Prostate gland (tissue), 2 donors: ENCODE measurements around the gene FTSJ3. TPM values are rescaled to one million over a fixed set of nuclear protein-coding genes. Genes with fewer than 3 reads are reported as not detected.

ENCODE experiments used
- DNase-seq: peaks from one replicate; pipeline ENCODE4 v3.0.0-alpha.2; 2019; ENCODE audit warnings: low spot score
- H3K27ac ChIP-seq, 2 donors: fragments of 200-600 bp; sonication (generic); 2 replicates each; pipeline ENCODE4 v1.5.1; 2017 to 2019
- H3K27me3 ChIP-seq: fragments of 200-600 bp; sonication (generic); replicated peaks from 2 replicates; pipeline ENCODE4 v1.5.1; 2019; ENCODE audit not compliant: insufficient read depth
- H3K36me3 ChIP-seq, 2 donors: fragments of 200-600 bp; sonication (generic); 1 replicate in 1 of 2; 2 replicates in 1 of 2; pipeline versions ENCODE4 v1.5.1 to v1.8.1; 2017 to 2019
- H3K4me1 ChIP-seq: fragments of 200-600 bp; sonication (generic); replicated peaks from 2 replicates; pipeline ENCODE4 v1.5.1; 2019
- H3K4me3 ChIP-seq, 2 donors: fragments of 200-600 bp; sonication (generic); 2 replicates each; pipeline ENCODE4 v1.5.1; 2017 to 2019
- H3K9me3 ChIP-seq: fragments of 200-600 bp; sonication (generic); 2 replicates; pipeline ENCODE4 v1.5.1; 2017
- POLR2A ChIP-seq: fragments of 450-650 bp; IDR thresholded peaks from one replicate; pipeline ENCODE4 v1.6.1; 2016; ENCODE audit warnings: antibody characterized with exemption, mild to moderate bottlenecking
- POLR2AphosphoS5 ChIP-seq: sonication (generic); formaldehyde crosslinking; IDR thresholded peaks from one replicate; pipeline ENCODE4 v1.6.1; 2017; ENCODE audit warnings: antibody characterized with exemption
- WGBS: methylation state at CpG from one replicate; pipeline ENCODE4 v1.1.5; 2018; 5-methylcytosine and 5-hydroxymethylcytosine counted together
- intact Hi-C: fragments of 100-400 bp; cut with DNase I; formaldehyde crosslinking; loops from one replicate; pipeline ENCODE4 v1.14.2; 2022
- total RNA-seq, 2 donors: library from RNA; depleted of rRNA; stranded (reverse); fragments of >200 nt; gene quantifications; one replicate each; pipeline ENCODE4 v1.1.0, GENCODE V29; 2016
- TF ChIP-seq, protein P1 (sequence below), 4 experiments: fragments of 200-600 bp in 2 of 4; fragments of 450-650 bp in 2 of 4; sonication (generic) in 2 of 4; IDR thresholded peaks; 1 replicate in 3 of 4; 2 replicates in 1 of 4; pipeline ENCODE4 v1.5.1; 2016 to 2019; ENCODE audit warnings: antibody characterized with exemption in 4 of 4, mild to moderate bottlenecking in 2 of 4, moderate library complexity in 2 of 4

FTSJ3 gene
- total RNA-seq, 2 donors from 2014 or later, result 29.4 to 46.6 TPM

DNA sequence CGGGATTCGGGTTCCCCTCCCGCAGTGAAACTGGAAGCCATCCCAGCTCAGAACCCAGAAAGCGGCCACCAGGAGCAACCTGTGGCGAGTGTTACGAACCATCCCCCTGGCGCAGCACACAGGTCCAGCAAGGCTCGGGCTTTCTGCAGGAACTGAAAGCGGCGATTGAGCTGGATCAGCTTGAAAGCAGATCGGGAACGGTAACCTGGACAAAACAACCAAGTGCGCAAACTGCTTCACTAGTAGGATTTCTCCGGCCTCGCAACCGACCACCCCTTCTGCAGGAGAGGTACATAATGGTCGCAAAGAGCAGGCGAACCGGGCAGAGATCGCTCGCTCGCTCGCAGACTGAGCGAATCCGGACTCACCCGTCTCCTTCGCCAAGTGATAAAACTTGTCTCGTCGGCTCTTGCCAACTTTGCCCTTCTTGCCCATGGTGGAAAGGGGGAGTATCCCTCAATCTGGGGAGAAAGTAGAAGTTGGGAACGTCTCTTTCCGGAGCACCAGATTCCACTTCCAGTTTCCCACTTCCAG is 928 bp downstream of the FTSJ3 start:
- H3K9me3 ChIP-seq, result no peaks in the 10 kb centered on the region
- under 1% methylated on average over 31 of the region's 31 CpGs for WGBS

DNA sequence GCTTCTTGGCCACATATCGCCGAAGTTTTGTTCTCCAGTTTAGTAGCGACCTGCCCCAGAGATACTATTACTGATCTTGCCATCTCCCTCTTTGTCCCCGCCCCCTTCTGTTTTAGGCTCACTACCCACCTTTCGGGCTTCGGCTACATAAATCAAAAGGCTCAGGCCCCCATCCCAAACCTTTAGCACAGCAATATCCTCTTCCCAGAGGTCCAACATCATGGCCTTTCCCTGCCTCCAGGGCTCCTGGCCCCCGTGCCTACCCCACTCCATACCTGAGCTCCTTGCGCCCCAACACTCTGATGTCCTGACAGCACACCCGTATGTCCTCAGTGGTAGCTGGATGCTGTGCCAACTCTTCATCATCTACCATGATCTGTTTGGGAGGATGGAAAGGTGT is 3.1 kb downstream of the FTSJ3 start:
- Histone ChIP-seq H3K36me3 (peaks cover 23 to 45% of the 10 kb centered on the region in 2 donors), H3K27ac (no peak overlapping the region), H3K4me1 (peaks cover 5% of the 10 kb centered on the region), H3K4me3 (no peak overlapping the region), H3K27me3 (no peaks in the 10 kb centered on the region), H3K9me3 (no peaks in the 10 kb centered on the region)
- intact Hi-C loops, result no loop called here
- WGBS, result 94% methylated on average over 9 of the region's 9 CpGs
- no peak for DNase-seq
- TF ChIP-seq POLR2AphosphoS5 (no peak), POLR2A (no peak)
- TF ChIP-seq, protein P1, sequence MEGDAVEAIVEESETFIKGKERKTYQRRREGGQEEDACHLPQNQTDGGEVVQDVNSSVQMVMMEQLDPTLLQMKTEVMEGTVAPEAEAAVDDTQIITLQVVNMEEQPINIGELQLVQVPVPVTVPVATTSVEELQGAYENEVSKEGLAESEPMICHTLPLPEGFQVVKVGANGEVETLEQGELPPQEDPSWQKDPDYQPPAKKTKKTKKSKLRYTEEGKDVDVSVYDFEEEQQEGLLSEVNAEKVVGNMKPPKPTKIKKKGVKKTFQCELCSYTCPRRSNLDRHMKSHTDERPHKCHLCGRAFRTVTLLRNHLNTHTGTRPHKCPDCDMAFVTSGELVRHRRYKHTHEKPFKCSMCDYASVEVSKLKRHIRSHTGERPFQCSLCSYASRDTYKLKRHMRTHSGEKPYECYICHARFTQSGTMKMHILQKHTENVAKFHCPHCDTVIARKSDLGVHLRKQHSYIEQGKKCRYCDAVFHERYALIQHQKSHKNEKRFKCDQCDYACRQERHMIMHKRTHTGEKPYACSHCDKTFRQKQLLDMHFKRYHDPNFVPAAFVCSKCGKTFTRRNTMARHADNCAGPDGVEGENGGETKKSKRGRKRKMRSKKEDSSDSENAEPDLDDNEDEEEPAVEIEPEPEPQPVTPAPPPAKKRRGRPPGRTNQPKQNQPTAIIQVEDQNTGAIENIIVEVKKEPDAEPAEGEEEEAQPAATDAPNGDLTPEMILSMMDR (IDR thresholded peaks at IDR 0.05), result no peak

More for the DNA sequence above, 928 bp downstream of the FTSJ3 start:
- intact Hi-C loops, result loop anchor here (5.0 kb wide), 1 partner anchor 54 kb away; the partner anchor contains the start of genes CCDC47 and DDX42
- H3K4me3 ChIP-seq, result peak overlapping the region; percentile 60 to 73
- peak overlapping the region; percentile 89 to 90 for H3K27ac ChIP-seq
- peaks cover 25 to 52% of the 10 kb centered on the region in 2 donors for H3K36me3 ChIP-seq
- peak; percentile 23 for DNase-seq
- H3K4me1 ChIP-seq, result peaks cover 5% of the 10 kb centered on the region
- H3K27me3 ChIP-seq, result no peaks in the 10 kb centered on the region
- TF ChIP-seq POLR2AphosphoS5 (no peak), POLR2A (no peak)
- TF ChIP-seq, protein P1 (IDR thresholded peaks at IDR 0.05), result no peak

DNA sequence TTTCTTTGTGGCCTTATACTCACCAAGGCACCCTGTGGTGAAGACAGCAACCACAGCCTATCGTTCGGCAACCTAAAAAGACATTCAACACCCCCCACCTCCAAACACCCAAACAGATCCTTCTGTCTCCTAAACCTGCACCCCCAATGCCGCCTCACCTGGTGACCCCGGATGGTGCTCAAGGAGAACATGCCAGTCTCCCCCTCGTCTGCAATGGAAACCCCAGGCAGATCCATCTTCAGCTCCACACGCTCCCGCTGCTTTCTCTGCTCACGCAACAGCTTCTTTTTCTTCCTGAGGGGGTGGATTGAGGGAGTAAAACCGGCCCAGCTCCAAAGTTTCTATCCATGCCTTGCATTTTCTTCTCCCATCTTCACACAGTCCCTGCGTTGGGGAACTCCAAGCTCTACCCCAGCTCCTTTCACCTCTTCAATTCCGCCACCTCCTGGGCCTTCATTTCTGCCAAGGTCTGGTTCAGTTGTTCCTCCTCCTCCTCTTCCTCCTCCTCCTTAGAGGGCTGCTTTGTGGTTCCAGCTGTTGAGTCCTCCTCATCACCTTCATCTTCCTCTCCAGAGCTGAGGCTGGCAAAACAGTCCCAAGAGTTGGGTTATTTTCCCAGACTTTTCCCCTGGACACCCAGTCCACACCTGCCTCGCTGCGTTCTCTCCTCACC is 3.7 kb downstream of the FTSJ3 start:
- Histone ChIP-seq H3K27ac (no peak overlapping the region), H3K9me3 (no peaks in the 10 kb centered on the region), H3K4me3 (no peak overlapping the region), H3K27me3 (no peaks in the 10 kb centered on the region), H3K36me3 (peaks cover 23 to 45% of the 10 kb centered on the region in 2 donors), H3K4me1 (peaks cover 4% of the 10 kb centered on the region)
- intact Hi-C loops, result no loop called here
- TF ChIP-seq POLR2AphosphoS5, result no peak
- TF ChIP-seq, protein P1 (IDR thresholded peaks at IDR 0.05), result no peak
- no peak for TF ChIP-seq POLR2A
- 95% methylated on average over 13 of the region's 13 CpGs for WGBS
- DNase-seq, result no peak

DNA sequence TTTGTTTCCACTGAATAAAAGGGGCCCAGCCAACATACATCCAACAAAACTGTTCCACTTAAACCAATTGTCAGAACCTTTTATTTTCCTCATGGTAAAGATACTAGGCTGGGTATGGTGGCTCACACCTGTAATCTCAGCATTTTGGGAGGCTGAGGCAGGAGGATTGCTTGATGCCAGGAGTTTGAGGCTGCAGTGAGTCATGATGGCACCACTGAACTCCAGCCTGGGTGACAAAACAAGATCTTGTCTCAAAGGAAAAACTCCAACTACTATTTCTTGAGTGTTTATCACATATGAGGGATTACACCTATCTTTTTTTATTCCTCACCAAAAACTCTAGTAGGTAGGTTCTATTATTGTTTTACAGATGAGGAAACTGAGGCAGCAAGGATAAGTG is 4.9 kb downstream of the FTSJ3 start:
- peaks cover 27 to 55% of the 10 kb centered on the region in 2 donors for H3K36me3 ChIP-seq
- DNase-seq, result no peak
- intact Hi-C loops, result no loop called here
- no peaks in the 10 kb centered on the region for H3K27me3 ChIP-seq
- no peaks in the 10 kb centered on the region for H3K4me1 ChIP-seq
- H3K9me3 ChIP-seq, result no peaks in the 10 kb centered on the region
- TF ChIP-seq, protein P1 (IDR thresholded peaks at IDR 0.05), result no peak
- TF ChIP-seq POLR2A (no peak), POLR2AphosphoS5 (no peak)
- no peak overlapping the region for H3K4me3 ChIP-seq
- no peak overlapping the region for H3K27ac ChIP-seq

DNA sequence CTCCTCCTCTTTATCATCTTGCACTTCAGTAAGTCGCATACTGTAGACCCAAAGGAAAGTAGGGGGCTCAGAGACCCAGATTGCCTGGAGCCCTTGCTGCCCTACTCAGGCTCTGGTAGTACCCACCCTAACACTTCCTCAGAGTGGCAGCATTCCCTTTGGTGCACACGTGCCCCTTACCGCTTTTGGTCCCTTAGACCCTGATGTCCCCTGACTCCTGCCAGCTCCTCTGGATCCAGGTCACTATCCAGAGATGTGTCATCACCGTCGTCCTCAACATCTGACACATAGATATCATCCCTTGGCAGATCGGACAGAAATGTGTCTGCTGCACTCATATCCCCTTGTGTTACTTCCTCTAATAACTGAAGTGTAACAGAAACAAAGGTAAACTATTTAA is 5.7 kb downstream of the FTSJ3 start:
- intact Hi-C loops, result no loop called here
- Histone ChIP-seq H3K36me3 (peaks cover 32 to 63% of the 10 kb centered on the region in 2 donors), H3K27ac (no peak overlapping the region), H3K9me3 (no peaks in the 10 kb centered on the region), H3K27me3 (no peaks in the 10 kb centered on the region), H3K4me3 (no peak overlapping the region), H3K4me1 (no peaks in the 10 kb centered on the region)
- DNase-seq, result no peak
- WGBS, result 78% methylated on average over 6 of the region's 6 CpGs
- TF ChIP-seq POLR2A, result no peak
- TF ChIP-seq, protein P1 (IDR thresholded peaks at IDR 0.05), result no peak
- no peak for TF ChIP-seq POLR2AphosphoS5
